Ishikawa (cell line): ENCODE data around the gene PP2D1.

ENCODE experiments used
- CEBPB ChIP-seq: IDR thresholded peaks from 2 replicates; pipeline ENCODE4 v1.6.1; 2012
- CREB1 ChIP-seq: IDR thresholded peaks from 2 replicates; pipeline ENCODE4 v1.6.1; 2012; ENCODE audit warnings: low read depth
- EGR1 ChIP-seq: IDR thresholded peaks from 2 replicates; pipeline ENCODE4 v1.6.1; 2012
- EP300 ChIP-seq: IDR thresholded peaks from 2 replicates; pipeline ENCODE4 v1.6.1; 2012; ENCODE audit warnings: borderline replicate concordance
- FOXM1 ChIP-seq: IDR thresholded peaks from 2 replicates; pipeline ENCODE4 v1.6.1; 2012; ENCODE audit warnings: low read depth, borderline replicate concordance
- NFIC ChIP-seq: IDR thresholded peaks from 2 replicates; pipeline ENCODE4 v1.6.1; 2012
- RAD21 ChIP-seq: IDR thresholded peaks from 2 replicates; pipeline ENCODE4 v1.6.1; 2012; ENCODE audit warnings: low read depth
- TAF1 ChIP-seq: IDR thresholded peaks from 2 replicates; pipeline ENCODE4 v1.6.1; 2012; ENCODE audit warnings: low read depth, mild to moderate bottlenecking
- TCF12 ChIP-seq: IDR thresholded peaks from 2 replicates; pipeline ENCODE4 v1.6.1; 2012; ENCODE audit warnings: low read depth
- TEAD4 ChIP-seq: IDR thresholded peaks from 2 replicates; pipeline ENCODE4 v1.6.1; 2012
- YY1 ChIP-seq: IDR thresholded peaks from 2 replicates; pipeline ENCODE4 v1.6.1; 2012; ENCODE audit warnings: low read depth
- ZBTB7A ChIP-seq: IDR thresholded peaks from 2 replicates; pipeline ENCODE4 v1.6.1; 2012; ENCODE audit warnings: low read depth
- TF ChIP-seq, protein P1 (sequence below): IDR thresholded peaks from 2 replicates; pipeline ENCODE4 v1.6.1; 2012
- TF ChIP-seq, protein P2 (sequence below): IDR thresholded peaks from 2 replicates; pipeline ENCODE4 v1.6.1; 2012; ENCODE audit warnings: low read depth, mild to moderate bottlenecking
- TF ChIP-seq, protein P3 (sequence below): IDR thresholded peaks from 2 replicates; pipeline ENCODE4 v1.6.1; 2012

Gene PP2D1

DNA sequence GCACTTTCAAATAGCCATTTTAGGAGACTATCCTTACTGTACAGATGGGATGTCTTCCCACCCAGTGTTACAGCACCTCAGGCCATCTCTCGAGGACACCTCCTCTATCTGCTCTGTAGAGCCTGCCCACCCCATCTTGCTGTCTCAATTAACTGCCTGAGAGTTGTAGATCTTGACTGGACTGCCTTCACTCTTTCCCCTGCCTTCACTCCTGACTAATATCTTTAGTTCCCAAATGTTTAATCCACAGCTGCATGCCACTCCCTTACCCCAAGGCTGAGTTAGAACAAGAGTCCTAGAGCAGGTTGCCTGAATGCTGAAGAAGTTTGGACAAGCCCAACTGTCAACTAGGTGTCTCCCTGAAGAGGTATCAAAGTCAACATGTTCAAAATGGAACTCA, 1.3 kb upstream of the PP2D1 start:
- TF ChIP-seq, protein P1, sequence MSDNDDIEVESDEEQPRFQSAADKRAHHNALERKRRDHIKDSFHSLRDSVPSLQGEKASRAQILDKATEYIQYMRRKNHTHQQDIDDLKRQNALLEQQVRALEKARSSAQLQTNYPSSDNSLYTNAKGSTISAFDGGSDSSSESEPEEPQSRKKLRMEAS = no peak
- no peak for TF ChIP-seq CREB1
- TF ChIP-seq TCF12 = no peak
- no peak for TF ChIP-seq FOXM1
- TF ChIP-seq, protein P2, sequence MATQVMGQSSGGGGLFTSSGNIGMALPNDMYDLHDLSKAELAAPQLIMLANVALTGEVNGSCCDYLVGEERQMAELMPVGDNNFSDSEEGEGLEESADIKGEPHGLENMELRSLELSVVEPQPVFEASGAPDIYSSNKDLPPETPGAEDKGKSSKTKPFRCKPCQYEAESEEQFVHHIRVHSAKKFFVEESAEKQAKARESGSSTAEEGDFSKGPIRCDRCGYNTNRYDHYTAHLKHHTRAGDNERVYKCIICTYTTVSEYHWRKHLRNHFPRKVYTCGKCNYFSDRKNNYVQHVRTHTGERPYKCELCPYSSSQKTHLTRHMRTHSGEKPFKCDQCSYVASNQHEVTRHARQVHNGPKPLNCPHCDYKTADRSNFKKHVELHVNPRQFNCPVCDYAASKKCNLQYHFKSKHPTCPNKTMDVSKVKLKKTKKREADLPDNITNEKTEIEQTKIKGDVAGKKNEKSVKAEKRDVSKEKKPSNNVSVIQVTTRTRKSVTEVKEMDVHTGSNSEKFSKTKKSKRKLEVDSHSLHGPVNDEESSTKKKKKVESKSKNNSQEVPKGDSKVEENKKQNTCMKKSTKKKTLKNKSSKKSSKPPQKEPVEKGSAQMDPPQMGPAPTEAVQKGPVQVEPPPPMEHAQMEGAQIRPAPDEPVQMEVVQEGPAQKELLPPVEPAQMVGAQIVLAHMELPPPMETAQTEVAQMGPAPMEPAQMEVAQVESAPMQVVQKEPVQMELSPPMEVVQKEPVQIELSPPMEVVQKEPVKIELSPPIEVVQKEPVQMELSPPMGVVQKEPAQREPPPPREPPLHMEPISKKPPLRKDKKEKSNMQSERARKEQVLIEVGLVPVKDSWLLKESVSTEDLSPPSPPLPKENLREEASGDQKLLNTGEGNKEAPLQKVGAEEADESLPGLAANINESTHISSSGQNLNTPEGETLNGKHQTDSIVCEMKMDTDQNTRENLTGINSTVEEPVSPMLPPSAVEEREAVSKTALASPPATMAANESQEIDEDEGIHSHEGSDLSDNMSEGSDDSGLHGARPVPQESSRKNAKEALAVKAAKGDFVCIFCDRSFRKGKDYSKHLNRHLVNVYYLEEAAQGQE = no peak
- no peak for TF ChIP-seq YY1
- no peak for TF ChIP-seq TAF1
- TF ChIP-seq, protein P3, sequence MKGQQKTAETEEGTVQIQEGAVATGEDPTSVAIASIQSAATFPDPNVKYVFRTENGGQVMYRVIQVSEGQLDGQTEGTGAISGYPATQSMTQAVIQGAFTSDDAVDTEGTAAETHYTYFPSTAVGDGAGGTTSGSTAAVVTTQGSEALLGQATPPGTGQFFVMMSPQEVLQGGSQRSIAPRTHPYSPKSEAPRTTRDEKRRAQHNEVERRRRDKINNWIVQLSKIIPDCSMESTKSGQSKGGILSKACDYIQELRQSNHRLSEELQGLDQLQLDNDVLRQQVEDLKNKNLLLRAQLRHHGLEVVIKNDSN = no peak
- no peak for TF ChIP-seq TEAD4
- TF ChIP-seq EP300 = no peak
- no peak for TF ChIP-seq ZBTB7A
- TF ChIP-seq EGR1 = no peak
- TF ChIP-seq CEBPB = no peak
- TF ChIP-seq RAD21 = no peak
- no peak for TF ChIP-seq NFIC

DNA sequence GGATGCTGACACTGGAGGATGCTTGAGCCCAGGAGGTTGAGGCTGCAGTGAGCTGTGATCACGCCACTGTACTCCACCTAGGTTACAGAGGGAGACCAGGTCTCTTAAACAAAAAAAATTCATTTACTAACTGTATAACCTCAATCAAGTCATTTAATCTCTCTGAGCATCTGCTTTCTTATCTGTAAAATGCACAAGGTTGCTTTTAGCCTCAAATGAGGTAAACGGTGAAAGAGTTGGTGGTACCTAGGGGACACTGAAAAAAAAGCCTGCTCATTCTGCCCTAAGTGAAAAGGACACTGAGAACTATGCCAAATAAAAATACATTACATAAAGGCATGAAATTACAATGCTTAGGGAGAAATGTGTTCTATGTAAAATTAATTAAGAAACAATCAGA, 3.4 kb downstream of the PP2D1 start:
- TF ChIP-seq CEBPB (no peak), FOXM1 (no peak), RAD21 (no peak), TEAD4 (no peak)
- TF ChIP-seq, protein P3 = no peak

DNA sequence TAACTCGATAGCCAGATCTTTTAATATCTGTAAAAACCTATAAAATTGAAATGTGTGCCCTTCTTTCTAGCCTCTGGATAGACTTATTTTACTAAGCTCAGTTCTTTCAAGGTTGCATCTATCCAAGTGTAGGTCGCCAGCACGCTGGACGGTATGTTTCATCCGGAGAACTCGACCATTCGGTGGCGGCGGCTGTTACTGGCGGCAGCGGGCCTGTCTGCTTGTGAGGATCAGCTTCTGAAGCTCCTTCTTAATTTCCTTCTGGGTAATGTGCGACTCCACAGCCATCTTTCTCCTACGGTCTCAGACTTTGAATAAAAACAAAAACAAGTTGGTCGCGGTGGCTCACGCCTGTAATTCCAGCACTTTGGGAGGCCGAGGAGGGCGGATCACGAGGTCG, 4.1 kb downstream of the PP2D1 start:
- TF ChIP-seq TAF1 (no peak), NFIC (no peak), EGR1 (no peak), FOXM1 (no peak)
- TF ChIP-seq, protein P3 = no peak
- TF ChIP-seq, protein P1 = no peak

DNA sequence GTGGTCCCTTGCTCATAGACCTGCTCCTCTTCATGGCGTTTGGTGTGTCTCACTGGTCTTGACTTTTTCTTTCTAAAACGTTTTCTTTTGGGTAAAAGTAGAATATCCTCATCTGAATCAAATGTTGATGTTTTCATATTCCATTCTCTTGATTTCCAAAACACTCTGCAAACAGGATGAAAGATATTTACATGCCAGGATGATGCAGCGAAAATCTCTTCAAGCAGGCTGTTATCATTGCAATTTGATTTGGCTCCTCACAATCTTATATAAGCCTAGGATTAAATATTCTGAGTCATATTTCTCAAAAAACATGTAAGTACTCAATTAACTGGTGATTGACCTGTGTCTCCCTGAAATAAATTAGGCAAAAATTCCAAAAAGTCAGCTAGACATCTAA, 10.1 kb downstream of the PP2D1 start:
- TF ChIP-seq NFIC = no peak
- no peak for TF ChIP-seq TCF12

DNA sequence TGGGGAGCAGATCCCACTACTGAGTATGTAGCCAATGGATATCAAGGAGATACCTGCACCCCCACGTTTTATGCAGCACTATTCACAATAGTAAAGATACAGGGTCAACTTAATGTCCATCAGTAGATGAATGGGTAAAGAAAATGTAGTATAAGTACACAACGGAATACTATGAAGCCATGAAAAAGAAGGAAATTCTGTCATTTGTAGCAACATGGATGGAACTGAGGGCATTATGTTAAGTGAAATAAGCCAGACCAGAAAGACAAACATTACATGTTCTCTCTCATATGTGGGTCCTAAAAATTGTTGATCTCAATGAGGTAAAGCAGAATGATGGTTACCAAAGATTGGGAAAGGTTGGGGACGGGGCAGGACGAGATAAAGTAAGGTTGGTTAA, 14.6 kb downstream of the PP2D1 start:
- TF ChIP-seq, protein P2 = no peak
- TF ChIP-seq YY1 (no peak), NFIC (no peak), TEAD4 (no peak), TAF1 (no peak), CREB1 (no peak), CEBPB (no peak), TCF12 (no peak), EGR1 (no peak), ZBTB7A (no peak), RAD21 (no peak), FOXM1 (no peak), EP300 (no peak)
- TF ChIP-seq, protein P3 = no peak
- TF ChIP-seq, protein P1 = no peak

DNA sequence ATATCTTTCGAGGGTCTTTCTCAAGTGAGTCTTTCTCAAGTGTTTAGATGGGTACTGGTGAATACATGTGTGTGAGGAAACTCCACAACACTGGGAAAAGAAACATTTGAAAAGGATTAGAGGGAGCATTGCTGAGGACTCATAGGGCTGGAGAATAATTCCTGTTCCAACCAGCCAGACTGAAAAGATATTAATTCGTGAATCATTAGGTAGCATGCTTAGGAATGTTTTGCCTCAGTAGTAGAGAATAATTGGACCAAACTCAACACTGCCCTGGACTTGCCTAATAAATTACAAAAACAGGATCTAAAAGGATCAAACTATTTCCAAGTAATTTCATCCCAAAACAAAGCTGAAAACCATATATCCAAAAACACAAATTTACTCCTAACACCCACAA, 17.3 kb downstream of the PP2D1 start:
- TF ChIP-seq TAF1 (no peak), TCF12 (no peak), TEAD4 (no peak)
